Measurements from ENCODE around the gene CCDC71L.
A peak's percentile ranks its signal among the peaks of the same experiment; 100 is the strongest.

GRCh38 chr7:106626376-106627164, 34.4 kb downstream of the CCDC71L start:
- TF ChIP-seq RAD21 (IDR thresholded peaks at IDR 0.05; ENCODE audit: low read depth) (peak; percentile 3; the same call in 1 of the 2 replicates), CEBPB (IDR thresholded peaks at IDR 0.05) (no peak), TAF1 (IDR thresholded peaks at IDR 0.05; ENCODE audit: low read depth) (no peak), REST (IDR thresholded peaks at IDR 0.05; ENCODE audit: low read depth) (no peak)
